NCI-H2227 treated with DMSO at 0.1 percent for 48 hours (cell line): ENCODE results near the gene CHRNB1.
"Not testable (repeated sequence)": the region's sequence is repeated elsewhere in the genome, so short reads cannot be mapped to it uniquely, and the experiment has no call there.

ENCODE experiments used
- DNase-seq: peaks from one replicate; lab custom pipeline; 2025; lab: John Stamatoyannopoulos, UW

Gene CHRNB1

DNA sequence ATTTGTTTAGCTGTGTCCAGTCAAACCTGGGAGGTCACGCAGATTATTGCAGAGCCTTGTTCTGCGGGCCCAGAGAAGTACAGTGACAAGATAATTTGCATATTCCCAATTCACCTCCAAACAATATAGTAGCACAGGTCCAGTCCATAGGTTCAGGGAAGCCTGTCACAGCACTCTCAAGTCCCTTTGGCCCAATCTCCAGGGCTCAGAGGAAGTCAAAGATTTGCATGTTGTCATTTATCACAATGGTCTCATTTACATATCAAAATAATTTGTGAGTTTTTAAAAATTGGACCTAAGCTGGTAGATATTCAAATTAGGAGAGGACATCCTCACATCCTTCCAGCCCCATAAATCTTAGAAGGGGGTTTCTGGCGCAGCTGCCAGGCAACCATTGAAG is 22.6 kb downstream of the CHRNB1 start:
- no peak for DNase-seq

DNA sequence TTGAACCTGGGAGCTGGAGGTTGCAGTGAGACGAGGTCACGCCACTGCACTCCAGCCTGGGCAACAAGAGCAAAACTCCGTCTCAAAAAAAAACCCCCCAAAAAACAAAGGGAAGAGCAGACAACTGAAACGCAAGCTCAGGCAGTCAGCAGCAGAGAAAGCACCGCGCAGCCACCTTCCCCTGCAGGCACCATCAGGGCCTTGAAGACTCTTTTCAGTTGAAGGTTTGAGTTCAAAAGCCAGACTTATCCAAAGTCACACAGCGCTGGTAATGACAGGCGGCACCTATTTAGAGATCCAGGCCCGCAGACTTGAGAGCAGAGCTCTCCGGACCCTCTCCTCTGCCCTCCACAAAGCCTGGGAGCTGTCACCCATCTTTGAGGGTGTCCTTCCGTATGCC is 23.4 kb downstream of the CHRNB1 start:
- no peak for DNase-seq

DNA sequence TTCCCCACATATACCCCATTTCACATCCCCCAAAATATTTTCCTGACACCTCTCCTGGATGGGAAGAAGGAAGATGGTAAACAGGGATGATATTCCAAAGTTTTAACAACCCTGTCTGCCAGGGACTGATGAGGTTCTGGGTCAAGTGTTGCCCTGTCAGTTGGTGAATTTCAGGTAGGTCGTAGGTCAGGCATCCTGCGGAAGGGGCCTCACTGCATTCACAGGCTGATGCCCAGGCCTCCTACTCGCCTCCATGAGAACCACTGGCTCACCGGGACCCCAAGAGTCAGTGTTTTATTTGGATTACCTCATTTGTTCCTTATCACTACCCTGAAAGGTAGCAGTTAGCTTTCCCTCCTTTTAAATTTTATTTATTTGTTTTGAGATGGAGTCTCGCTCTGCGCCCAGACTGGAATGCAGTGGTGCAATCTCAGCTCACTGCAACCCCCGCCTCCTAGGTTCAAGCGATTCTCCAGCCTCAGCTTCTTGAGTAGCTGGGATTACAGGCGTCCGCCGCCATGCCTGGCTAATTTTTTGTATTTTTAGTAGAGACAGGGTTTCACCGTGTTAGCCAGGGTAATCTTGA is 24.0 kb downstream of the CHRNB1 start:
- no peak for DNase-seq

DNA sequence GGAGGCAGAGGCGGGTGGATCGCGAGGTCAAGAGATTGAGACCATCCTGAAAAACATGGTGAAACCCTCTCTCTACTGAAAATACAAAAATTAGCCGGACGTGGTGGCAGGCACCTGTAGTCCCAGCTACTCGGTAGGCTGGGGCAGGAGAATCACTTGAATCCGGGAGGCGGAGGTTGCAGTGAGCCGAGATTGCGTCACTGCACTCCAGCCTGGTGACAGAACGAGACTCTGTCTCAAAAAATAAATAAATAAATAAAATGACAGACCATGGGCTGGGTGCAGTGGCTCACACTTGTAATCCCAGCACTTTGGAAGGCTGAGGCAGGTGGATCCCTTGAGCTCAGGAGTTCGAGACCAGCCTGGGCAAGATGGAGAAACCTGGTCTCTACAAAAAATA is 25.0 kb downstream of the CHRNB1 start:
- not testable (repeated sequence) for DNase-seq

DNA sequence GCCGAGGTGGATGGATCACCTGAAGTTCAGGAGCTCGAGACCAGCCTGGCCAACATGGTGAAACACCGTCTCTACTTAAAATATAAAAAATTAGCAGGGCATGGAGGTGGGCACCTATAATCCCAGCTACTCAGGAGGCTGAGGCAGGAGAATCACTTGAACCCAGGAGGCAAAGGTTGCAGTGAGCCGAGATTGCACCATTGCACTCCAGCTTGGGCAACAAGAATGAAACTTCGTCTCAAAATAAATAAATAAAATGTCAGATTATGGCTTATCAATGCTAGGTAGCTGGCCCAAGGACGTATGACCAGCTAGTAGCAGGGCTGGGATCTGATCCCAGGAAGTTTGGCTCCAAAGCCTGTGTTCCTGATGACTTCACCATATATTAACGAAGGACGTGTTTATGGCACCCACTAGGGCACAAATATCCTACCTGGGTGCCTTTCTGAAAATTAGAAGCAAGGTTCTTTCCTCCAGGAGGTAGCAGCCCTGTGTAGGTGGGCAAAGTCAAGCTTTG is 25.7 kb downstream of the CHRNB1 start:
- not testable (repeated sequence) for DNase-seq

DNA sequence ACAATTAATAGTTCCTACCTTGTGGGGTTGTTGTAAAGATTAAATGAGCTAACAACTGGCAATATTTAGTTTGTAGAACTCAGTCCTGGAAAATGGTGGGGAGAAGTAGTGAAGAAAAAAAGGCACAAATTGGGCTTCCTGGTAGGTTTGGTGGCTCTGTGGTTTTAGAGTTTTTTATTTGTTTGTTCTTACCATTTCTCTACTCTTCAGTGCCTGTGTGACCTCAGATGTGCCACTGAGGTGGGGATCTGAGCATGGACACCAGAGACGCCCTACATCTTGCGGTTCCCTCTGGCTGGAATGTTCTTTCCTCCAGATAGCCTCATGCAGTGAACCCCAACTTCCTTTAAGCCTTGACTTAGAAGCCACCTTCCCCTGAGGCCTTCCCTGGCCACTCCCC is 26.9 kb downstream of the CHRNB1 start:
- no peak for DNase-seq

DNA sequence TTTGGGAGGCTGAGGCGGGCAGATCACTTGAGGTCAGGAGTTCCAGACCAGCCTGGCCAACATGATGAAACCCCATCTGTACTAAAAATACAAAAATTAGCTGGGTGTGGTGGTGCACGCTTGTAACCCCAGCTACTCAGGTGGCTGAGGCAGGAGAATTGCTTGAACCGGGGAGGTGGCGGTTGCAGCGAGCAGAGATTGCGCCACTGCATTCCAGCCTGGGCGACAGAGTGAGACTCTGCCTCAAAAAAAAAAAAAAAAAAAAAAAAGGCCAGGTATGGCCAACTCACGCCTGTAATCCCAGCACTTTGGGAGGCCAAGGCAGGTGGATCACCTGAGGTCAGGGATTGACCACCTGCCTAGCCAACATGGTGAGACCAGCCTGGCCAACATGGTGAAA is 29.9 kb downstream of the CHRNB1 start:
- DNase-seq = not testable (repeated sequence)

DNA sequence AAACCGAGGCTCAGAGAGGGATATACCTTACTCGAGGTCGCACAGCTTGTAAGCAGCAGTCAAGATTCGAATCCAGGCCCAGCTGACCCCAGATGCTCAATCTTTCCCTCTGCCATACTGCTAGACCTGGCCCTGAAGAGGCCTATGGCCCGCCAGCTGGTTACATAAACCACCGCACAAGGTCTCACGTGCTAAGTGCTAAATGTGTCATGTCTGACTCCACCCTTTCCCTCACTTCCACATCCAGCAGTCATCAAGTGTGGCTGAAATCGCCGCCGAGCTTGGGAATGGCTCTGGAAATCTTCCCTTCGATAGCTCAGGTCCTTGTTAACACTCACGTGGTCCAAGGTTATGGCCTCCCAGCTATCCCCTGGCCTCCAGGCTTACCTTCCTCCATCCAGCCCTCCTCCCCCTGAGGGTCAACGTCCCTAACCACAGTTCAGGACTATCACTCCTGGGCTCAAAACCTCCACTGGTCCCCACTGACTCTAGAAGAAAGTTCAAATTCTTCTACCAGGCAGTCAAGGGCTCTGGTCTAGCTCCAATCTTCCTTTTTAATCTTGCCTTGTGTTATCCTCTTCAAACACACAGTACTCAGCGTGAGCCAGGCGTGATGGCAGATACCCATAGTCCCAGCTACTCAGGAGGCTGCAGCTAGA is 31.0 kb downstream of the CHRNB1 start:
- DNase-seq = no peak

DNA sequence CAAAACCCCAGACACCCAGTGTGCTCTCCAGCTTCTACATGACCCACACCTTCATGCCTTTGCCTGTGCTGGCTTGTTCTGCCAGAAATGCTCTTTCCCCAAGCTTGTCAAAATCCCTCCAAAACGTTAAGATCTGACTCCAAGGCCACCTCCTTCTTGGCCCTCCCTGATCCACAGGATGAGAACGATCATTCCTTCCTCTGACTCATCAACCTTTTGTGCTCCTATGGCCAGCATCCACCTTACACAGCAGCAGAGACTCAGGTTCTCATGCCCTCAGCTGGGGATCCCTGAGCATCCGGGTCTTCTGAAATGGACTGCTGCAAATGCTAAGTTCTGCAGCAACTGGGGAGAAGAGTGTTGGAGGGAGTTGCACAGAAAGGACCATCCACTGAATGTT is 31.6 kb downstream of the CHRNB1 start:
- no peak for DNase-seq

DNA sequence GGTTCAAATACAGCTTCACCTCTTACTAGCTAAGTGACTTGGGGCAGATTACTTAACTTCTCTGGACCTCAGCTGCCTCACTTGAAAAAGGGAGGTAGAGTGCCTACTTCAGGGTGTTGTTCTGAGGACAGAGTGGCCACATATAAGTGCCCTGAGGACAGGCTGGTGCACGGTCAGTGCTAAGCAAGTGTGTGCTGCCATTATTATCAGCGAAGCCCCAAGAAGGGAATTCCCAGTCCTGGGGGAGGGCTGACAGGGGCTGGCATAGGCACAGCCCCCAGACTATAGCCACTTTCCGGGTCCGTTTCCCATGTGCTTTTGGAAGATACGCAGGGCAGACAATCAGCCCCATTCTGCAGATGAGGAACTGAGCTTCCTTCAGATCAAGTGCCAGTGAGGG is 32.1 kb downstream of the CHRNB1 start:
- DNase-seq = no peak

DNA sequence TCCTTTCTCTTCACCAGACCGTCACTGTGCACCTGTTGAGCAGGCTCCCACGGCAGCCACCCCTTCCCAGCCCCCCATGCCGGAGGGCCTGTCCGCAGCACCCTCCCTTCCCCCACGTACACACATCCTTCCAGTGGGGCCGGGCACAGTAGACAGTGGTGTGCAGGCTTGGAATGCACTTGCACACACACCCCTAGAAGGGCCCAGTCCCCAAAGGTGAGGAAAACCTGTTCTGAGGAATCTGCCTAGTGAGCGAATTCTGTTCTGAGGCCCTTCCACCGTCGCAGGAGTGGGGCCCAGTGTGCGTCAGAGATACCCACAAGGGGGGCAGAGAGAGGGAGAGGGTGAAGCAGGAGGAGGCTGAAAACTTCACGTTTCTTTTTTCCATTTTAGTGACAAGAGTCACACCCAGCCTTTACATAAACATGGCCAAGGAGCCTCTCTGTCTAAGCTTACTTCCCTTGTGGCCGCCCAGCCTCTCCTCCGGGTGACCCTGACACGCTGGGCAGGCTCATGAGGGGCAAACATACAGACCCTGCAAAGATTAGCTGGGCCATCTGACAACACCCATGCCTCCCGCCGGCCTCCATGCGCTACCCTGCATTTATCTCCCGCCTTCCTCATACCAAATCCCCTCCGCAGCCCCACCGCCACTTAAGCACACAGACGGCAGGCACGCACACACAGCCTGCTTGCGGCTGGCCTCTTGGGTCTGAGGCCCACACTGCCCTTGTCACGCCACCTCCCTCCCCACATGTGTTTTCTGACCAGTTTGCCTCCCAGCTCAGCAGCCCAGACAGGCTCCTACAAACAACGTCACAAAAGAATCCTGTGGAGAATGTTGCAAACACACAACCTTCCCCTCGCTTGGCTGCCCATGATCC is 32.8 kb downstream of the CHRNB1 start:
- peak; percentile 38 for DNase-seq

DNA sequence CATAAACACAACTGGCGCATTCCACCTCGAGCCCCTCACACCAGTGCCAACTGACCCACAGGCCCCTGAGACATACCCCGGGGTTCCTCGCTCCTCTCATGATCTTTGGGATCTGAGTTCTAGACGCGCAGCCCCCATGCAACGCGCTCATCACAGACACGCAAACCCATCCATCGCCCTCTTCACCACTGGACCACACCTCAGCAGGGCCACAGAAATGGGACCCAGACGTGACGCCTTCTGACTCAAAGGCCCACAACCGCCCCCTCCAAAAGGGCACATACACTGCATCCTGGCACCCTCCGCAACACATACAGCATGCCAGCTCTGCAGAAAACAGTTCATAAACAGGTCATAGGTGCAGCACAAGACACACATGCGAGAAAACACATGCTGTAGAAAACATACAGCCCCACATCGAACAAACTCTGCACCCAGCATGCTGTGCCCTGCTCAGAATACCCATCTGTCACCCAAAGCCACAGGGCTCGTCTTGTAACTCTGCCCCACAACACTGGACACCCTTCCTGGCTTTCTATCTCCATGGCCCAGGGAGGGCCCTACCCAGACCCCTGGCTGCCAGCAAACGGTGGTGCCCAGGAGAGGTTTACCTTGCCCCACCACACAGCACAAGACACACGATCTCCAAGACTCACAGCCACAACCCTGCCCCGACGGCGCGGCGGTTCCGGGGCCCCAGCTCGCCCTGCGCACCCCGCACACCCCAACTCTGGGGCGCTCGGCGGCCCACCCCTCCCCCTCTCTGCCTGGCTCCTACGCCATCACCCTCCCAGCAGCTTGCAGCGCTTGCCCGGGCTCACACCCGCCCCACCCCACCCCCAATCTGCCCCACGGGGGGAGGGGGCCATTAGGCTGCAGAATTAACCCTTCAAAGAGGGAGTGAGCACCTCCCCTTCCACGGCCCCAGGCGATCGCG is 33.7 kb downstream of the CHRNB1 start:
- no peak for DNase-seq

DNA sequence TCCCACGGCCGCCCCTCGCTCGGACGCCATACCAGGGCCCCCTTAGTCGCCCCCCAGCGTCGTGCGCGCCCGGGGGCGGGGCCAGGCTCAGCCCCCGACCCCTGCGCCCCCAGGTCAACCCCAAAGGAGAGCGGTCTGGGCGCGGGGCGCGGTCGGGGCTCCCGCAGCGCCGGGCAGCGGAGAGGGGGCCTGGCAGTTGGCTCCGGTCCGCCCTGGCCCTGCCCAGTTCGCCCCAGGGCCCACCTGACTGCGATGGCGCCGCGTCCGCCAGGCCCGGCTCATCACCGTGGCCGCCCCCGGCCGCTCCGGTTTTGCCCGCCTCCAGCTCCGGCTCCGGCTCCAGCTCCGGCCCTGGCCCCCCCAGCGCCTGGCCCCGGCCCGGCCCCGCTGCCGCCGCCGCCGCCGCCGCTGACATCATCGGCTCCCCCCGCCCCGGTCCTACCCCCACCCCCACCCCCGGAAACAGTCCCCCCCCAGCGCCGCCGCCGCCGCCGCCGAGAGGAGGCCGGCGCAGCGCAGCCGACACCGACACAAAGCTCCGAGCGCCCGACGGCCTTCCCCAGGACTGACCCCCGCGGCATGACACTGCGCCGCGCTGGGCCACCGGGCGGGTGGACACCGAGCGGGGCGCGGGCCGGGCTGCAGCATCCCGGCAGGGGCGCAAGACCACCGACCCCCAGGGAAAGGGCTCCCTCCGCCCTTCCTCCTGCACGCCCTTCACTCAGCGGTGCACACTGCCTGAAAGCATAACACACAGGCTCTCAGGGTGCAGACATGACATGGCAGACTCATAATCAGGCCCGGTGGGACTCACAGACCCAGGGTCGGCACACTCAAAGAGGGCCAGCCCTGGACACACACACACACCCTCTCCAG is 34.6 kb downstream of the CHRNB1 start, which contains the start of gene ZBTB4:
Gene ZBTB4 (minus strand): TSS at position 419 of the 876 bp plus-strand sequence. CDS start 12,830 bp downstream, outside the sequence.
- no peak for DNase-seq

DNA sequence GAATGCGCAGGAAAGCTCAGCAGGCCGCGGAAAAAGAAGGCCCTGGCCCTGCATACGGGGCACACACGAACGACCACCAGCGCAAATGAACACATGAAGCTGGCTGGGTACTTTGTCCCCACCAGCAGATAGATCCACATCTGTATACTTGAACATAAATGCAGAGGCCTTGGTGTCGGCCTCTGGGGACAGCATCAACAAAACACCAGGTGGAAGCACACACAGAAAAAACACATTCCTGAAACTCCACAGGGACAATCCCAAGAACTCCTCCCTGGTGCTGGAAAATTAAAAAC is 35.2 kb downstream of the CHRNB1 start:
- no peak for DNase-seq

DNA sequence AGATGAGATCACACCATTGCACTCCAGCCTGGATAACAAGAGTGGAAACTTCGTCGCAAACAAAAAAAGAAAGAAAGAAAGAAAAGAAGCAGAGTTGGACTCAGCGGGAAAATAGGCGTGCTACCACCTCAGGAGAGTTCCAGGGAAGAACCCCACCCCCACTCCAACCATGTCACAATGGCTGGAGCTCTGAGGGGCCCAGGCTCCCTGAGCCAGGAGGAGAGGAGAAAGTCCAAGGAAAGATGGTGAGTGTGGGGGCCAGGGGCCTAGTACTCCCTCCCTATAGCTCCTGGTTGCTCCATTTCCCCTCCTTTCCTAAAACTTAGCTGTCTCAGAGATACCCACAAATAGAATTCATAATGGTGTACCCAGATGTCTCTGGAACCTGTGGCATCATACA is 36.4 kb downstream of the CHRNB1 start, which contains the start of gene SLC35G6:
Gene SLC35G6 (plus strand): TSS at position 172 of the 400 bp plus-strand sequence. CDS start 71 bp downstream, at position 243.
- not testable (repeated sequence) for DNase-seq

DNA sequence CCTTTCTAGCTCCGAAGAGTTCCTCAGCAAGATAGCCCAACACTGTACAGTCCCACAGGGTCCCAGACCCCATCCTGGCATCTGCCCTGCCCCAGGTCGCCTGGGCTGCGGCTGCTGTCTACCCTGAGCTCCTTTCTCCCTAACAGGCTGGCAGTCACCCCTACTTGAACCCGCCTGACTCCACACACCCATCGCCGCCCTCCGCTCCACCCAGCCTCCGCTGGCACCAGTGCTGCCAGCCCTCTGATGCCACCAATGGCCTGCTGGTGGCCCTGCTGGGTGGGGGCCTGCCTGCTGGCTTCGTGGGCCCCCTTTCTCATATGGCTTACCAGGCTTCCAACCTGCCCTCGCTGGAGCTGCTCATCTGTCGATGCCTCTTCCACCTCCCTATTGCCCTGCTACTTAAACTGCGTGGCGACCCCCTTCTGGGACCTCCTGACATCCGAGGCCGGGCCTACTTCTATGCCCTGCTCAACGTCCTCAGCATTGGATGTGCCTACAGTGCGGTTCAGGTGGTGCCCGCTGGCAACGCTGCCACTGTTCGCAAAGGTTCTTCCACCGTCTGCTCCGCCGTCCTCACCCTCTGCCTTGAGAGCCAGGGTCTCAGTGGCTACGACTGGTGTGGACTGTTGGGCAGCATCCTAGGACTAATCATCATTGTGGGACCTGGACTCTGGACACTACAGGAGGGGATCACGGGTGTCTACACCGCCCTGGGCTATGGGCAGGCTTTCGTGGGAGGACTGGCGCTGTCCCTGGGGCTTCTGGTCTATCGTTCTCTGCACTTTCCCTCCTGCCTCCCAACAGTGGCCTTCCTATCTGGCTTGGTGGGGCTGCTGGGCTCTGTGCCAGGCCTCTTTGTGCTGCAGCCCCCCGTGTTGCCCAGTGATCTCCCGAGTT is 37.2 kb downstream of the CHRNB1 start:
- DNase-seq = not testable (repeated sequence)

DNA sequence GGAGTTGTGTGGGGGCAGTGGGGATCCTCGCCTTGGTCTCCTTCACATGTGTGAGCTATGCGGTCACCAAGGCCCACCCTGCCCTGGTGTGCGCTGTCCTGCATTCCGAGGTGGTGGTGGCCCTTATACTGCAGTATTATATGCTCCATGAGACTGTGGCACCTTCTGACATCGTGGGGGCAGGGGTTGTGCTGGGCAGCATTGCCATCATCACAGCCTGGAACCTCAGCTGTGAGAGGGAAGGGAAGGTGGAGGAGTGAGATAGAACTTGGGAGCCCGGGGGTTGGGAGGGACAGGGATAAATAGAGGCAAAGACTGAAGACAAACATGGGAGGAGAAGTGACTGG is 37.9 kb downstream of the CHRNB1 start:
- DNase-seq = not testable (repeated sequence)

DNA sequence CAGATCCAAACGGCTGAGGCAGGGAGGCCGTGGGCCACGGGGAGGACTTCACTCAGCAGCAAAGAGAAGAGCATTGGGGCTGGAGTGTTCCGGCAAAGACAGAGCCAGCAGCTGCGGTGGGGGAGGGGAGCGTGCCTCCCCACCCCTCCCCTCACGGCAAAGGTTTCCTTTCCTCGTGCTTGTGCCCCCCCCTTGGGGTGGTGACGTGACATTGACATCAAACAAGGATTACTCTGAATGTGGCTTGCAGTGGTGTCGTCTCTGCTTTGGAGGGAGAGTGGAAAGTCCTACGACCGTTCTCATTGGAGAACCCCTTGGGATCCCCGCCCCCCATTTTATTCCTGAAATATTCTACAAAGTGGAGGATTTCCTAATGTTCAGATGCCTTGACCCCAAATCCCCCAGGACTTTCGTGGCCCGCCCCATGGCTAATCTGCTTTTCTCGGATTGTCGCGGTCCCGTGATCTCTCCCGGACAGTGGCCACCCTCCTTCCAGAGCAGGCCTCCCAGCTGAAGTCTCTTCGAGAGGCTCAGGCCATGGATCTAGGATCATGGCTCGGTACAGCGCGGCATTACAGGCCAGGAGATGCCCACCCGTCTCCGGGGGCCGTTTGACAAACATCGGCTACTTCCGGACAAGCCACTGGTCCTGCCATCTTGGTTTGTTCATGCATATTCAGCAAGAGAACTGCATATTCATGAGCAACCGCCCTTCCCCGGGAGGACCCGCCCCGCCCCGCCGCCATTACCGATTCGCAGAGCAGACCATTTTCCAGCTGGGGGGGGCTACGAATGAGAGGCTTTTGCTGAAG is 38.6 kb downstream of the CHRNB1 start:
- peak; percentile 95 for DNase-seq
